Dermis microvascular lymphatic vessel endothelial cell (primary cell): ENCODE measurements around the gene SLC5A5. TPM values are rescaled to one million over a fixed set of nuclear protein-coding genes. Genes with fewer than 3 reads are reported as not detected.
A peak's percentile ranks its signal among the peaks of the same experiment; 100 is the strongest.
"Not testable (repeated sequence)": the region's sequence is repeated elsewhere in the genome, so short reads cannot be mapped to it uniquely, and the experiment has no call there.

Source experiments
- DNase-seq, 2 donors: peaks; one replicate each; pipeline versions ENCODE4 v3.0.0 to v3.0.0-alpha.2; 2010; ENCODE audit warnings: low read depth in 2 of 2
- total RNA-seq: library from RNA; depleted of rRNA; stranded (reverse); fragments of >200 nt; gene quantifications from 2 replicates; pipeline ENCODE4 v1.2.1, GENCODE V29; 2014

Gene SLC5A5
- total RNA-seq, 1 donor from 2014 or later: not detected

DNA sequence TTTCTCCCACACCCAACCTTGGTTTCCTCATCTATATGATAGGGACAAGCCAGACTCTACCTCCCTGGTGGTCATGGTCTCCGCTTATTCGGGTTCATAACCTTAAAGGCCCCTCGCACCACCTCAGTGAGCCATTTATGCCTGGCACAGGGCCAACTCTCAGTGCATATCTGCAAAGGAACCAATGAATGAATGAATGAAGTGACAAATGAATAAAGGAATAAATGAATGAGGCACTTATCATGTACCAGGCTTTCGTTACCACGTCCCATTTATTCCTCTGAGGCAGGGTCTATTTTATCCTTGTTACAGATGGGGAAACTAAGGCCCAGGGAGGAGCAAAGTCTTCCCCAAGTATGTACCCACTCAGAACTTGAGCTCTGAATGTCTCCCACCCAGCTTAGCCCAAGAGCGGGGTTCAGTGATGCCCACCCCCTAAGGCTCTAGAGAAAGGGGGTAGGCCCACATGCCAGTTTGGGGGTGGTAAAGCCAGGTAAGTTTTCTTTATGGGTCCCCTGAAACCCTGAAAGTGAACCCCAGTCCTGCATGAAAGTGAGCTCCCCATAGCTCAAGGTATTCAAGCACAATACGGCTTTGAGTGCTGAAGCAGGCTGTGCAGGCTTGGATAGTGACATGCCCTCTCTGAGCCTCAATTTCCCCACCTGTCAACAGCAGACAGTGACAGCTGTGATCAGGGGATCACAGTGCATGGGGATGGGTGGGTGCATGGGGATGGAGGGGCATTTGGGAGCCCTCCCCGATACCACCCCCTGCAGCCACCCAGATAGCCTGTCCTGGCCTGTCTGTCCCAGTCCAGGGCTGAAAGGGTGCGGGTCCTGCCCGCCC, 490 bp upstream of the SLC5A5 start:
- no peak for DNase-seq

DNA sequence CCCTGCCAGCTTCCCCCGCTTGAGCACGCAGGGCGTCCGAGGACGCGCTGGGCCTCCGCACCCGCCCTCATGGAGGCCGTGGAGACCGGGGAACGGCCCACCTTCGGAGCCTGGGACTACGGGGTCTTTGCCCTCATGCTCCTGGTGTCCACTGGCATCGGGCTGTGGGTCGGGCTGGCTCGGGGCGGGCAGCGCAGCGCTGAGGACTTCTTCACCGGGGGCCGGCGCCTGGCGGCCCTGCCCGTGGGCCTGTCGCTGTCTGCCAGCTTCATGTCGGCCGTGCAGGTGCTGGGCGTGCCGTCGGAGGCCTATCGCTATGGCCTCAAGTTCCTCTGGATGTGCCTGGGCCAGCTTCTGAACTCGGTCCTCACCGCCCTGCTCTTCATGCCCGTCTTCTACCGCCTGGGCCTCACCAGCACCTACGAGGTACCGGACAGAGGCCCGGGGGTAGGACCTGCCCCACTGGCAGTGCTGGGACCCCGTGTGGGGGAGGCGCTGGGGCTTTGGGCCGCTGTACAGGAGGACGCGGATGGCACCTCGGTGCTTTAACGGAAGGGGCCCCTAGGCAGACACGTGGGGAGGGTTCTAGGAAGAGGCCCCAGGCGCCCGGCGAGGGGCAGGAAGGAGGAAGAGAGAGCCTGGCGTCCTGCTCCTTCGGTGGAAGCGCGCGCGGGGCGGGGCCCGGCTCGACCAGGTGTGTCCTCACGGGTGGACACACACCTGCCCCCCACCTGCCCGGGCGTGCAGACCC, 681 bp downstream of the SLC5A5 start:
- no peak for DNase-seq

GRCh38 chr19:17873786-17874757, 2.3 kb downstream of the SLC5A5 start:
- DNase-seq: peak in 1 of 2 donors; percentile 32

GRCh38 chr19:17874758-17875135, 3.0 kb downstream of the SLC5A5 start:
- no peak for DNase-seq

DNA sequence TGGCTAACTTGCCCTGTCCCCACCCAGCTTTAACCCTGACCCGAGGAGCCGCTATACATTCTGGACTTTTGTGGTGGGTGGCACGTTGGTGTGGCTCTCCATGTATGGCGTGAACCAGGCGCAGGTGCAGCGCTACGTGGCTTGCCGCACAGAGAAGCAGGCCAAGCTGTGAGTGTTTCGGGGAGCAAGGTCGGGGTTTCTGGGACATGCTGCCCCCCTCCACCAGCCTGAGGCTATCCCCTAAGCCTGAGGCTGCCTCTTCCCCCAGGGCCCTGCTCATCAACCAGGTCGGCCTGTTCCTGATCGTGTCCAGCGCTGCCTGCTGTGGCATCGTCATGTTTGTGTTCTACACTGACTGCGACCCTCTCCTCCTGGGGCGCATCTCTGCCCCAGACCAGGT, 6.0 kb downstream of the SLC5A5 start:
- DNase-seq: no peak

- no peak for DNase-seq
Measured at GRCh38 chr19:17879466-17879865, 7.7 kb downstream of the SLC5A5 start.

- no peak for DNase-seq
Measured at GRCh38 chr19:17881701-17882100, 10.0 kb downstream of the SLC5A5 start.

DNA sequence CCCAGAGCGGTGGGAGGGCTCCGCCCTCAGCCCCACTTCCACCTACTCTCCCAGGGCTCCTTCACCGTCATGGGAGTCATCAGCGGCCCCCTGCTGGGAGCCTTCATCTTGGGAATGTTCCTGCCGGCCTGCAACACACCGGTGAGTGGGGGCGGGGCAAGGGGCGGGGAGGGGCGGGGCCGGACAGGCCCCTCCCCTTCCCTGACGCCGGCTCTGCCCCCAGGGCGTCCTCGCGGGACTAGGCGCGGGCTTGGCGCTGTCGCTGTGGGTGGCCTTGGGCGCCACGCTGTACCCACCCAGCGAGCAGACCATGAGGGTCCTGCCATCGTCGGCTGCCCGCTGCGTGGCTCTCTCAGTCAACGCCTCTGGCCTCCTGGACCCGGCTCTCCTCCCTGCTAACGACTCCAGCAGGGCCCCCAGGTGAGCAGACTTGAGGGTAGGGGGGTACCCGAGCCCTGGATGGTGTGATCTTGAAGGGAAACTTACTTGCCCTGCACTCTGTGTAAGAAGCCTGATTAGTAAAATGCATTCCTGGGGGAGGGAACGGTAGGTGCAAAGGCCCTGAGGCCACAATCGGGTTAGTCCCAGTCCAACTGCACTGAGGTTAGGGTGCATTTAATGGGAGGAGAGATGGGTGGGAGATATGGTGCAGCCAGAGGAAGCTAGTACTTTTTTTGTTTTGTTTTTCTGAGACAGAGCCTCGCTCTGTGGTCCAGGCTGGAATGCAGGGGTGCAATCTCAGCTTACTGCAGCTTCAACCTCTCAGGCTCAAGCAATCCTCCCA, 12.1 kb downstream of the SLC5A5 start:
- no peak for DNase-seq

- no peak for DNase-seq
Measured at GRCh38 chr19:17886515-17886914, 14.8 kb downstream of the SLC5A5 start.

DNA sequence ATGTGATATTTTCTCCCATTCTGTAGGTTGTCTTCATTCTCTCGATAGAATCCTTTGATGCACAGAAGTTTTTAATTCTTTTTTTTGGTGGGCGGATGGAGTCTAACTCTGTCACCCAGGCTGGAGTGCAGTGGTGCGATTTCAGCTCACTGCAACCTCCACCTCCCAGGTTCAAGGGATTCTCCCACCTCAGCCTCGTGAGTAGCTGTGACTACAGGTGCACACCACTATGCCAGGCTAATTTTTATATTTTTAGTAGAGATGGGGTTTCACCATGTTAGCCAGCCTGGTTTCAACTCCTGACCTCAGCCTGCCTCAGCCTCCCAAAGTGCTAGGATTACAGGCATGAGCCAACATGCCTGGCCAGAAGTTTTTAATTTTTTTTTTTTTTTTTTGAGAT, 15.5 kb downstream of the SLC5A5 start:
- not testable (repeated sequence) for DNase-seq

GRCh38 chr19:17888260-17888659, 16.5 kb downstream of the SLC5A5 start:
- DNase-seq: no peak

DNA sequence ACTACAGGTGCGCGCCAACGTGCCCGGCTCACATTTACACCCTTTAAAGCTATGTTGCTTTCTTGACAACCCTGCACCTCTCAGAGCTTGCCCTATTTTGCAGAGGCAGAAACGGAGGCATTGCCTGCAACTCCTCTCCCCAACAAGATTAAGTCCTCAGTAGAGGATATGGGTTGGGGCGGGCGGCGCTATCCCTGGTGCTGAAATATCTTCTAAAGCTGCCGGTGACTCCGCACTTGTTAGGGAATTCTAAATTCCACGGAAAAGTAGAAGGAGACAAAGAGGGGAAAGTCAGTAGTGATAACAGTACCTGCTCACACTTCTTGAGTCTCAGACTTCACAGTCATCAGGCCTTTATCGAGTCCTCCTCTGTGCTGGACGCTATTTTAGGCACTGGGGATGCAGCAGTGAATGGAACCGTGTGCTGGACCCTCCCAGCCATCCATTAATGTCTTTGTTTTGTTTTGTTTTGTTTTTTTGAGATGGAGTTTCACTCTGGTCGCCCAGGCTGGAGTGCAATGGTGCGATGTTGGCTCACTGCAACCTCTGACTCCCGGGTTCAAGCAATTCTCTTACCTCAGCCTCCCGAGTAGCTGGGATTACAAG, 18.0 kb downstream of the SLC5A5 start:
- DNase-seq: peak; percentile 10 to 62

DNA sequence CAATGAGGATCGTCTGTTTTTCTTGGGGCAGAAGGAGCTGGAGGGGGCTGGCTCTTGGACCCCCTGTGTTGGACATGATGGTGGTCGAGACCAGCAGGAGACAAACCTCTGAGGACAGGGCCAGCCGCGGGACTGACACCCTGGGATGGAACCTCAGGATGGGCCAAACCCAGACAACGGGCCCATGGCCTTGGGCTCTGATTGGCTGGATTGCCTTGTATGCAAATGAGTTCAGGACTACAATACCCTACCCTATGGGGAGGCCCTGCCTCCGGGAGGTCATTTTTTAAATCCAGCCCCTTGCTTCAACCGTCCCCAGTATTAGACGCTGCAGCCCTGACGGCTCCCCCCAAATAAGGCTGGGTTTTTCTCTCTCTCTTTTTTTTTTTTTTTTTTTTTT, 22.0 kb downstream of the SLC5A5 start:
- DNase-seq: no peak

DNA sequence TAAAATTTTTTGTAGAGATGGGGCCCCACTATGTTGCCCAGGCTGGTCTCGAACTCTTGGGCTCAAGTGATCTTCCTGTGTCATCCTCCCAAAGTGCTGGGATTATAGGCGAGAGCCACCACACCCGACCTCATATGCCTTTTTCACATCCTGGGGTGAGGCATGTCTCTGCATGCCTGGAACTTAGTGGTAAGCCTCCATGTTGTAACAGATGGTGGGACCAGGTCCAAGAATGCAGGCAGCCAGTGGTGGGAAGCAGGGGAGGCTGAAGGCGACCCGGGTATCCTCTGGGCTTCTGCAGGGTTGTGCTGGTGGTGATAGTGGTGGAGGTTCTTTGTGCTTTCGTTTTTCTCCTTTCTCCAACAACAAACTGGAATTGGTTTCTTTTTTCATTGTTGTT, 31.0 kb downstream of the SLC5A5 start:
- no peak for DNase-seq

DNA sequence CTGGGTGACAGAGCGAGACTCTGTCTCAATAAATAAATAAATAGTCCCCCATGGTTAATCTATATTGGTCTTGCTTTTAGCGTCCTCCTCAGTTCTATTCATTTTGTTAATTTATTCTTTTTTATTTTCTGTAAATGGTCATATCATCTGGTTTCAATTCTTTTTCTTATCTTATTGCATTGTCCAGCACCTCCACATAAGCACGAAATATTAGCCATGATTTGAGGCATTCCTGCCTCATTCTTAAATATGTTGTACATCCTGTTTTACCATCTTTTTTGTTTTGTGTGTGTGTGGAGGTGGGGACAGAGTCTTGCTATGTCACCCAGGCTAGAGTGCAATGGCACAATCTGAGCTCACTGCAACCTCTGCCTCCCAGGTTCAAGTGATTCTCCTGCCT, 36.5 kb downstream of the SLC5A5 start:
- no peak for DNase-seq

GRCh38 chr19:17909003-17909732, 37.4 kb downstream of the SLC5A5 start:
- DNase-seq: no peak

DNA sequence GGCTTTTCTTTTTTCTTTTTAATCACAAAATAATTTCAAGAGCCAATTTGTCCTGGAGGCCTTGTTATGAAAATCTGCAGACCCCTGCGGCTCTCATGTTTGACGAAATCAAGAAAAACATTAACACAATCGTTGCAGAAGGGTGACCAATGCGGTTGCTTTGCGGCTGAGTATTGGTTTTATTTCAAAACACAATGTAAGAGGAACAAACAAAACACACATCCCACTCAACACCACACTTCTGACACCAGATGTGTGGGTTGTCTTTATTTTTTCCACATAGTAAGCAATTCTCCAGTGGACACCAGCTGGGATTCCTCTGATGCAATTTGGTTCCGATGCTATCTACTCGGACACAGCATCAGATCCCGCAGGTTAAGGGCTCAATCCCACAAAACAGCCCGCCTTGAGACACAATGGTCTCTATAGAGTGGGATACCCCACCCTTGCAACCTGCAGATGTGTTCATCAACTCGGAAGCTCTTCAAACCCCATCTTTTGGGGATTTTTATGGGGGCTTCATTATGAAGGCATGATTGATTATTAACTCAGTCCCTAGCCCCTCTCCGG, 39.1 kb downstream of the SLC5A5 start:
- no peak for DNase-seq

GRCh38 chr19:17915940-17916593, 44.3 kb downstream of the SLC5A5 start:
- DNase-seq: no peak

GRCh38 chr19:17918151-17918550, 46.4 kb downstream of the SLC5A5 start:
- not testable (repeated sequence) for DNase-seq
